Motor neuron (in vitro differentiated cells): Measurements from ENCODE around the gene NCEH1. TPM values are rescaled to one million over a fixed set of nuclear protein-coding genes. Genes with fewer than 3 reads are reported as not detected.
A peak's percentile ranks its signal among the peaks of the same experiment; 100 is the strongest.
"Not testable (repeated sequence)": the region's sequence is repeated elsewhere in the genome, so short reads cannot be mapped to it uniquely, and the experiment has no call there.

Experiments
- ATAC-seq, 8 experiments: fragments of 200-7000 bp; cut with Tn5 transposase; replicated peaks in 6 of 8; 2 replicates each; pipeline ENCODE4 v1.8.0; 2021; ENCODE audit warnings: mild to moderate bottlenecking in 8 of 8, moderate library complexity in 8 of 8
- H3K27ac ChIP-seq, 2 donors: fragments of 250-450 bp; sonication (Bioruptor Pico); 2 replicates each; pipeline ENCODE4 v1.9.0; 2021; ENCODE audit warnings: antibody characterized with exemption in 2 of 2, mild to moderate bottlenecking in 2 of 2, moderate library complexity in 1 of 2
- H3K4me1 ChIP-seq, 2 donors: fragments of 250-450 bp; sonication (Bioruptor Pico); replicated peaks in 1 of 2; 2 replicates each; pipeline ENCODE4 v1.6.1; 2021; ENCODE audit warnings: antibody characterized with exemption in 2 of 2, mild to moderate bottlenecking in 2 of 2, moderate library complexity in 1 of 2
- H3K4me3 ChIP-seq, 5 donors: fragments of 250-450 bp; sonication (Bioruptor Pico); 2 replicates each; pipeline ENCODE4 v1.9.0; 2021; ENCODE audit warnings: antibody characterized with exemption in 5 of 5, mild to moderate bottlenecking in 5 of 5, moderate library complexity in 4 of 5
- WGBS, 10 experiments: fragments of 450-650 bp; shearing (Covaris generic); methylation state at CpG; one replicate each; pipeline ENCODE4 v1.0.0; 2022; 5-methylcytosine and 5-hydroxymethylcytosine counted together
- in situ Hi-C, 9 experiments: fragments of 400-800 bp; cut with MboI; loops; one replicate each; pipeline ENCODE4 v1.15.0; 2021; ENCODE audit warnings: low sequenced_read_pairs in 9 of 9, low pct_unique_long_range_greater_than_20kb in 2 of 9; ENCODE audit not compliant: unreplicated experiment in 9 of 9
- total RNA-seq, 8 experiments: library from RNA; unstranded; fragments of 300-600 nt; gene quantifications; 2 replicates each; pipeline versions ENCODE4 v1.2.3 to v1.2.4, GENCODE V29; 2022

Gene NCEH1
- total RNA-seq, 8 experiments from 2014 or later: 1.5 to 9.9 (median 5.7) TPM

DNA sequence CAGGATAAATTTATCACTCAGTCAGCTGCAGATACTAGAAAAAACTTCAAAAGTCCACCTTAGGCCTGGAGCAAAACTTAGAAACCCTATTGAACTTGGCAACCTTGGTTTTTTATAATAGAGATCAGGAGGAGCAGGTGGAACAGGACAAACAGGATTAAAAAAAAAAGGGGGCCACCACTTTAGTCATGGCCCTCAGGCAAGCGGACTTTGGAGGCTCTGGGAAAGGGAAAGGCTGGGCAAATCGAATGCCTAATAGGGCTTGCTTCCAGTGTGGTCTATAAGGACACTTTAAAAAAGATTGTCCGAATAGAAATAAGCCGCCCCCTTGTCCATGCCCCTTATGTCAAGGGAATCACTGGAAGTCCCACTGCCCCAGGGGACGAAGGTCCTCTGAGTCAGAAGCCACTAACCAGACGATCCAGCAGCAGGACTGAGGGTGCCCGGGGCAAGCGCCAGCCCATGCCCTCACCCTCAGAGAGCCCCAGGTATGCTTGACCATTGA lies 11.7 kb upstream of the NCEH1 start:
- in situ Hi-C loops: not testable (repeated sequence)

DNA sequence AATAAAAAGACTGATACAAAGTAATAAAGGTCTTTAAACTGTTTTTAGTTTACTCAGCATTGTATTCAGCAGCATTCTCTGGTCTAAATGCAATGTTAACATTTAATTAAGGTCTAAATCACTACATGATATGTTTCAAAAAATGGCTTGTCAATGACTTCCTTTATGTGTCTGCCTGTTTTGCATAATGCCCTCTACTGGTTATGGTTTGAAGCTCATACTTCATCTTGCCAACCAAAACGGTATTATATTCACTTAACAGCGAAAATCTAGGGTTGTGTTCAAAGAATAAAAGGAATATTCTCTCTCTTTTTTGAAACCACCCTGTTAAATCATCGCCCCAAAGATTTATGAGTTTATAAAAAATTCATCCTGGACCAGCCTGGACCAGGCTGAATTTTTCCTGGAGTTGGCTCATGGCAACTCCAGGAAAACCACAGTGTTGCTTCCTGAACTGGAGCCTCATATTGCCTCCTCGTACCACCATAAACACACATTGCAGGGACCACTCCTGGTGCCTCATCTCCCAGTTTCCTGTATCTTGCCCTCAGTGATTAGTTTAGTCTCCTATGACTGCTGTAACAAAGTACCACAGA lies 6.7 kb upstream of the NCEH1 start:
- in situ Hi-C loops: no loop called here
- 5 to 100% (median 76%) methylated on average over 1 to 4 of the region's 4 CpGs; no CpG with 5 or more reads in 1 of the 10 experiments for WGBS, 10 experiments
- H3K4me3 ChIP-seq: no peak overlapping the region
- no peak overlapping the region for H3K27ac ChIP-seq
- no peaks in the 10 kb centered on the region for H3K4me1 ChIP-seq
- peak in 1 of 8 experiments; percentile 58 for ATAC-seq

More for the DNA sequence above, 11.7 kb upstream of the NCEH1 start:
- H3K4me1 ChIP-seq, H3K27ac ChIP-seq, H3K4me3 ChIP-seq, ATAC-seq: not testable (repeated sequence)
- WGBS, 10 experiments: 40 to 100% (median 66%) methylated on average over 1 to 3 of the region's 8 CpGs; no CpG with 5 or more reads in 4 of the 10 experiments

DNA sequence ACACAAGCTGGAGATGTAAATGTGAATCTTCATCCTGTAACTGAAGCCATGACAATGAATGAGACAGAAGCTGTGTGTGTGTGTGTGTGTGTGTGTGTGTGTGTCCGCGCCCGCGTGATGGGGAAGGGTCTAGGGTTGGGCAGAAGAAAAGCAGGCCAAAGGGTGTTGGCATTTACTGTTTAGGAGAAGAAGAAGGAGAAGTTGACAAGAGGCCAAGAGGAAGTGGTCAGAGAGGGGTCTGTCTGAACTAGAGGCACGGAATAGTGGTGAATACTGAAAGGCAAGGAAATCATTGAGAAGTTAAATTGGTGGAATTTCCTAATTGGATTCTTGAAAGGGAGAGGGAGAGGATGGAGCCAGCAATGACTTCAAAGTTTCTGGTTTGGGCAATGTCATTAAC lies 5.6 kb upstream of the NCEH1 start:
- in situ Hi-C loops: no loop called here
- 66 to 100% (median 93%) methylated on average over 3 to 5 of the region's 5 CpGs for WGBS, 10 experiments
- H3K4me1 ChIP-seq: peaks cover 0 to under 1% of the 10 kb centered on the region in 2 donors
- ATAC-seq: no peak
- H3K27ac ChIP-seq: no peak overlapping the region
- H3K4me3 ChIP-seq: no peak overlapping the region

DNA sequence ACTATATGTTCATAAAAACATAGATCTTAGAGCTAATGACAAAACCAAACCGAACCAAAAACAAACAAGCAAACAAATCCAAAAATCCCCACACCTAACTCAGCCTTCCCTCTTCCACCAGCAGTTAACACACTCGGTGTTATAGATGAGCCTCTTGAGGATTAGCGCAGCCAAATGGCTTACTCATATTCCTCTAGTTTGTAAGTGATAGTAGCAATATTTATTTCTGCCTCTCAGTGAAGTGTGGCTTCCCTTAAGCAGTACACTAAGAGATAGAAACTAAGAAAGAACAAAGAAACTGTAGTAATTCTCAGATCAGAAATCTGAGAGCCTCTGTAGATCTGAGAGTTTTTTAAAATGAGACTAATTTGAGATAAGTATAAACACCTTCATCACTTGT lies 2.4 kb upstream of the NCEH1 start:
- no peak overlapping the region for H3K4me3 ChIP-seq
- H3K4me1 ChIP-seq: peaks cover 0 to 3% of the 10 kb centered on the region in 2 donors
- no peak for ATAC-seq
- in situ Hi-C loops: no loop called here
- WGBS, 10 experiments: 8 to 100% (median 66%) methylated on average over 1 to 3 of the region's 3 CpGs
- no peak overlapping the region for H3K27ac ChIP-seq

DNA sequence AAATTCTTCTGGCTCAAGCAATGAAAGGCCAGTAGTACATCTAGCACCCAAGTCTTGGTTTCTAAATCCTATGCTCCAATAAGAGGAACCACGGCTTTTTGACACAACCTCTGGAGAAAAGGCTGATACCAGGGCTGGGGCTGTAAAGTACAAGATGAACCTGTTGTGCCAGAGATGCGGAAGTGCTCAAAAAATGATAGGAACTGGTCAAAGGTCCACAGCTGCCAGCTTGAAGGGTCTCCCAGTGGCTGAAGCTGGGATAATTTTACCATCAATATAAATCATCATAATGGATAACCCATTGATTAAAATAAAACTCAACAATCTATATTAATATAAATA lies 558 bp upstream of the NCEH1 start:
- Histone ChIP-seq H3K4me3 (peak overlapping the region; percentile 52 to 75 (median 55)), H3K27ac (peak overlapping the region in 1 of 2 donors; percentile 15), H3K4me1 (peaks cover 0 to 3% of the 10 kb centered on the region in 2 donors)
- ATAC-seq: peak in 3 of 8 experiments; percentile 1 to 8 (median 2)
- 0 to 67% (median 40%) methylated on average over 1 to 2 of the region's 2 CpGs; no CpG with 5 or more reads in 4 of the 10 experiments for WGBS, 10 experiments
- in situ Hi-C loops: no loop called here

DNA sequence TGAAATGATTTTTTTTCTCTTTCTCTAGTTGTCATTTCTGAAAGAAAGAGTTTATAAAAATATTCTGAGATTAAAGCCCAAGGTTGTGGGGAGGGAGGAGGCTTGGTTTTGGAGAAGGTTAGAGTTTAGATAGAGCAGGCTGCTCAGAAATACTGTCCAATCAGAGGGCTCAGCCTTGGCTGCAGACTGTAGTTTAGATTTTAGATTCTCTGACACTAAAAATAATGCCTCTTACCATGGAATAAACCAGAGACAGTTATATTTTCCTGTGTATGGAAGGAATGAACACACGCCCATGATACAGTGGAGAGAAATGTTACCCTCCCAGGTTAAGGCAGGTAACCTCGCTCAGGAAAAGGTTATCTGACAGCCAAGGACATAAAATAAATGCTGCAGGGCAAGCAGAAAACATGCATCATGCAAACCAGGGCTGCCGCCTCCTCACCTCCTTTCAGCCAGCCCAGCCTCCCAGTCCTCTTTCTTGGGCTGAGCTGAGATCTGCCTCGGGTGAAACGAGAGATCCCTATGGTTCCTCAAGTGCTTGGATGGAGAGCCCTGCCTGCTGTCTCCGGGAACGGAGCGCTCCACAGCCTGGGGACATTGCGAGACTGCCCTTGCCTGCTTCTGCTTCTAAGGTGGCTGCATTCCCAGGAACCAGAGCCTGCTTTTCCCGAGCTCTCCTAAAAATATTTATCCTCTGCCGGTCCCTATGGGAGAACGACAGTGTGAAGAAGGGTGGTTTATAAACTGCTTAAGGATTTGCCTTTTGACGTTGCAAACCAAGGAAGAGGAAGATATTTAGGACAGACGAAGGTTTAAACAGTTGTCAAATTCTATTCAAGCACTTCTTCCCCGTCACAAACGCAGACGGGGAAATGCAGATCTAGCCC lies 848 bp downstream of the NCEH1 start:
- H3K27ac ChIP-seq: no peak overlapping the region
- 0 to 30% (median 4%) methylated on average over 2 to 14 of the region's 17 CpGs; no CpG with 5 or more reads in 1 of the 10 experiments for WGBS, 10 experiments
- peaks cover 0 to 3% of the 10 kb centered on the region in 2 donors for H3K4me1 ChIP-seq
- H3K4me3 ChIP-seq: peak overlapping the region; percentile 52 to 75 (median 55)
- peak; percentile 11 to 36 (median 24) for ATAC-seq
- in situ Hi-C loops: no loop called here

DNA sequence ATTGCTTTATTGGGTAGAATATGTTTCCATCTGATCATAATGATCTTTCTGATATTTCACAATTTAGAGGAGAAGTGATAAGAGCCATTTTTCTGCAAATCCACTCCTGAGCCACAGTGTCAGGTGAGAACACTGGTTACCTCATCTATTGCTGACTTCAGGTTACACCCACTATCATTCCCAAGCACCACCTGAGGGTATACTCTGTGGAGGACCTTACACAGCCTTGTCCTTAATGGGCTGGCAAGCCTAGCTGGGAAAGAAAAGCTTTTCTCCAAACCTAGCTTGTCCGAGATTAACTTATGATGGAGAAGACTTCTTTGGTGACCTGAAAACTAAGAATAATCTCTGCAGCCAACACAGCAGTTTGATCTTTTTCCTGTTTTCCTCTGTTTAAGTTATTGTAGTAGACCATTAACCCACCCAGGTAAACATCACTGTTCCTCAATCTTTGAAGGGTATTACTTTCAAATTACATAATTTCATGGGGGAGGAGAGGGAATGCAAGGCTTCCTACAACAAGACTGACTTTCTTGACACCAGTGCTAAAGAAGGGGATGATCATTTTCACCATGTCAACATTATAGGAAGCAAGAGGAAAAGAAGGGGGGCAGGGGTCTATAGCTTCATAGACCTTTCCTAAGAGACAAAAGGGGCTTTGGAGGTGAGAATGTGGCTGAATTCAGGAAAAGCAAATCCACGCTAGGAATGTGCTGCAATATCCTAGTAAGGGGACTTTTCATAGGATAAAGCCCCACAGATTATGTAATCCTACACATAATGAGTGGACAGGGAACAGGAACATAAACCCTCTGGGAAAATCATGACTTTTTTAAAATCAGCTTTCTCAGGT lies 1.7 kb downstream of the NCEH1 start:
- 75 to 100% (median 97%) methylated on average over 1 to 2 of the region's 2 CpGs for WGBS, 10 experiments
- H3K4me3 ChIP-seq: peak overlapping the region in 2 of 5 donors; percentile 55 to 75
- H3K27ac ChIP-seq: no peak overlapping the region
- no peak for ATAC-seq
- in situ Hi-C loops: no loop called here
- H3K4me1 ChIP-seq: peaks cover 0 to 3% of the 10 kb centered on the region in 2 donors

DNA sequence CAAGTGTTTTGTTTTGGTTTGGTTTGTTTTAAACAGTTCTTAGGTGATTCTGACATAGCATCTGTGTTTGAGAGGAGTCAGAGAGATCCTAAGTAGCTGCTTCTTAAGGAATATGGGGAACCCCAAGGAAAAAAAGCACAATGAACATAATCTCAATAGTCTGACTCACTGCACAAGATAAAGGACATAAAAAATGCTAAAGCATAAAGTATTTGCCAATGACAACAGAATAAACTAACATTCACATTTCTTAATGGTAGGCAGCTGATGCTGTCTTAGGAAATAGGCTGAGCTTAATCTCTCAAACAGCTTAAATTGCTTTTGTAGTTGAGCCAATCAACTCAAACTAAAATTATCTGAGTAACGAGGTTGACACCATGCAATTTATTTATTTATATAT lies 2.9 kb downstream of the NCEH1 start:
- no peak for ATAC-seq
- Histone ChIP-seq H3K4me3 (no peak overlapping the region), H3K4me1 (peaks cover 0 to 3% of the 10 kb centered on the region in 2 donors), H3K27ac (no peak overlapping the region)
- in situ Hi-C loops: no loop called here
- WGBS, 10 experiments: 83 to 100% (median 94%) methylated on average over 1 of the region's 1 CpG; no CpG with 5 or more reads in 4 of the 10 experiments

DNA sequence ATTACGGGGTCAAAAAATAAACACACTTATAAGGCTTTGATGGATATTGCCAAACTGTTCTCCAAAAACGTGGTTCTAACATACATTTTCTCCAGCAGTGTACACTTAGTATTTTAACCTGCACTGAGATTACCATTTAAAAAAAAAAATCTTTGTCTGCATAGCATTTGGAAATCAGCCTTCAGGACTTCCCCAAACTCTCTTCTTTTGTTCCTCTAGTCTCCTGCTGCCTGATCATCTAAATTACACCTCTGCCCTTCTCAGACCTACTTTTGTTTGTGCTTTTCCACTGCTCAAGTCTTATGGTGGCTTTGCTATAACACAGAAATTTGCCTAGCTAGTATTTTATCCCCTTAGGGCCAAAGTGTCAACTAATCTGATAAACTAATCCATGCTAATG lies 3.8 kb downstream of the NCEH1 start:
- Histone ChIP-seq H3K4me1 (peaks cover 0 to 3% of the 10 kb centered on the region in 2 donors), H3K4me3 (no peak overlapping the region), H3K27ac (no peak overlapping the region)
- in situ Hi-C loops: no loop called here
- WGBS, 10 experiments: 57 to 100% (median 88%) methylated on average over 1 to 2 of the region's 2 CpGs
- no peak for ATAC-seq

DNA sequence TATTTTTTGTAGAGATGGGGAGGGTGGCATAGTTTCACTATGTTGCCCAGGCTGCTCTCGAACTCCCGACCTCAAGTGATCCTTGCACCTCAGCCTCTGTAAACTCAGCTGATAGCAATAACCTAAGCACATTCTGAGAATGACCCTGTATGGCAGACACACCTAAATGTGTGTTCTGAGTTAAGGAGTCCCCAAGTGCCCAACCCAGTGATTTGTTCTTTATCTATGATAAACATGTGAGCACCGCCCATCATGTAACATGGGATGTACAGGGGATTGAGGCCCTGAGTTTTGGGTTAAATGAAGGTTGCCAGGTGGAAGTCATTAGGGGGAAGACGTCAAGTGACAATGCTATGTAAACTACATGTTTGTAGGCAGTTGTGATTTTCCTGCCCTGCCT lies 5.7 kb downstream of the NCEH1 start:
- WGBS, 10 experiments: 40 to 100% (median 100%) methylated on average over 1 to 3 of the region's 4 CpGs; no CpG with 5 or more reads in 3 of the 10 experiments
- no peak overlapping the region for H3K4me3 ChIP-seq

DNA sequence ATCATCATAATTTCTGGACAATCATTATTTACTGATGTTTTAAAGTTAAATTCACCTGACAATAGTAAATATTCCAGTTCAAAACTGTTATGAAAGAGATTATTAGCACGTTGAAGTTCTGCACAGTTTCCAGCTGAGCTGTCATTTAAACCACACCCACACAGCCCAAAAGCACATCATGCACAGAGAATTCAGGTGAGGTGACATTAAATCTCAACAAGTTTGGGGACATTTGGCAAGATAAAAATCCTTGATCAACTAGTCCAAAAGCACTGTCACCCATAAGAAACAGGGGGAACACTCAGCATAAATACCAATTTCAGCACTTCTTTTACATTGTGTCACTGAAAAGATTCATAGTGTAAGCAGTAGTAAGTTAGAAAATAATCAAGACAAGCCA lies 6.9 kb downstream of the NCEH1 start:
- Histone ChIP-seq H3K27ac (no peak overlapping the region), H3K4me1 (no peaks in the 10 kb centered on the region), H3K4me3 (no peak overlapping the region)
- in situ Hi-C loops: no loop called here
- 0 to 71% (median 48%) methylated on average over 1 of the region's 1 CpG; no CpG with 5 or more reads in 2 of the 10 experiments for WGBS, 10 experiments
- no peak for ATAC-seq

More for the DNA sequence above, 5.7 kb downstream of the NCEH1 start:
- ATAC-seq: no peak
- in situ Hi-C loops: no loop called here
- Histone ChIP-seq H3K27ac (no peak overlapping the region), H3K4me1 (no peaks in the 10 kb centered on the region)

DNA sequence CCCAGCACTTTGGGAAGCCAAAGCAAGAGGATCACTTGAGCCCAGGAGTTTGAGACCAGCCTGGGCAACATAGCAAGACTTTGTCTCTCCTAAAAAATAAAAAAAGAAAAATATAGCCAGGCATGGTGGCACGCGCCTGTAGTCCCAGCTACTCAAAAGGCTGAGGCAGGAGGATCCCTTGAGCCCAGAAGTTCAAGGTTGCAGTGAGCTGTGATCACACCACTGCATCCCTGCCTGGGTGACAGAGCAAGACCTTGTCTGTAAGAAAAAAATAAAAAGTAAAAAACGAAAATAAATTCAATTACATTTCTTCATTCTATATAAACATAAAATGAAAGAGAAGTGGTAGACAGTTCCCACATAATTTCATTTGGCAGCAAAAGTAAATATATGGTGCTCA lies 8.1 kb downstream of the NCEH1 start:
- H3K4me1 ChIP-seq, H3K27ac ChIP-seq, in situ Hi-C loops, H3K4me3 ChIP-seq, ATAC-seq: not testable (repeated sequence)
- 33 to 98% (median 76%) methylated on average over 1 to 3 of the region's 3 CpGs for WGBS, 10 experiments
